Tibial nerve (tissue), 4 donors: ENCODE measurements around the gene EPM2A. TPM values are rescaled to one million over a fixed set of nuclear protein-coding genes. Genes with fewer than 3 reads are reported as not detected.

Experiments used
- DNase-seq, 2 donors: peaks; one replicate each; pipeline ENCODE4 v3.0.0-alpha.2; 2019; ENCODE audit warnings: low spot score in 2 of 2
- H3K27ac ChIP-seq, 4 donors: fragments of 200-600 bp; sonication (generic) in 3 of 4; one replicate each; pipeline ENCODE4 v1.5.1; 2017 to 2019; ENCODE audit warnings: mild to moderate bottlenecking in 1 of 4
- H3K27me3 ChIP-seq, 2 donors: fragments of 200-600 bp; sonication (generic) in 1 of 2; one replicate each; pipeline versions ENCODE4 v1.5.1 to v1.6.0; 2017 to 2019
- H3K36me3 ChIP-seq, 3 donors: fragments of 200-600 bp; sonication (generic); one replicate each; pipeline ENCODE4 v1.5.1; 2018 to 2019
- H3K4me1 ChIP-seq, 4 donors: fragments of 200-600 bp; sonication (generic) in 3 of 4; one replicate each; pipeline ENCODE4 v1.5.1; 2017 to 2019
- H3K4me3 ChIP-seq, 4 donors: fragments of 200-600 bp; sonication (generic) in 3 of 4; one replicate each; pipeline ENCODE4 v1.5.1; 2017 to 2019; ENCODE audit warnings: mild to moderate bottlenecking in 1 of 4, moderate library complexity in 1 of 4
- H3K9me3 ChIP-seq, 4 donors: fragments of 200-600 bp; sonication (generic) in 3 of 4; one replicate each; pipeline ENCODE4 v1.5.1; 2017 to 2019
- EP300 ChIP-seq, 2 donors: sonication (generic); formaldehyde crosslinking; IDR thresholded peaks; one replicate each; pipeline ENCODE4 v1.6.1; 2017; ENCODE audit warnings: antibody characterized with exemption in 2 of 2, mild to moderate bottlenecking in 1 of 2
- POLR2A ChIP-seq, 2 donors: fragments of 450-650 bp; IDR thresholded peaks; one replicate each; pipeline ENCODE4 v1.6.1; 2017; ENCODE audit warnings: antibody characterized with exemption in 2 of 2, mild to moderate bottlenecking in 2 of 2, moderate library complexity in 2 of 2
- WGBS, 2 donors: methylation state at CpG; one replicate each; pipeline ENCODE4 v1.1.5; 2018; 5-methylcytosine and 5-hydroxymethylcytosine counted together
- total RNA-seq, 4 donors: library from RNA; depleted of rRNA; stranded (reverse); fragments of >200 nt; gene quantifications; one replicate each; pipeline ENCODE4 v1.1.0, GENCODE V29; 2016
- TF ChIP-seq, protein P1 (sequence below), 5 experiments: fragments of 200-600 bp in 3 of 5; fragments of 450-650 bp in 2 of 5; sonication (generic) in 3 of 5; IDR thresholded peaks; one replicate each; pipeline ENCODE4 v1.5.1; 2016 to 2019; ENCODE audit warnings: antibody characterized with exemption in 5 of 5, mild to moderate bottlenecking in 3 of 5, moderate library complexity in 2 of 5

The EPM2A gene
- total RNA-seq, 4 donors from 2014 or later, result 14.7 to 24.9 (median 20.3) TPM

DNA sequence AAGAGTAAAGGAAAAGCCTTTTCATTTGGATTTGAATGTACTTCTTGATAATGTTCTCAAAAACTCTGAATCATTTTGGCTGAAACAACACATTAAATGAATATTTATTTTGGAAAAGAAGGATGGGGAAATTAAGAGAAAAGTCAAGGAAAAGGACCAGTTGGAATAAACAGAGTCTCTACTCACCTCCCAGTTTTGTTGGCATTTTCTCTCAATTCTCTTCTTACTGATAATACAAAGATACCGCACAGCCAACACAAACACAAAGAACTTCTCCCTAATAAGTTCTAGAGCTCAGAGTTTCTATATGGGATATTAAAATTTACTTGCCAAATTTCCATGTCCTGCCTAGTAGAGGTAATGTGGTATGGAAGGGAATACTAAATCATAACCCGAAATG lies 13.1 kb downstream of the EPM2A start:
- 74 to 81% methylated on average over 2 of the region's 2 CpGs for WGBS, 2 donors
- H3K27me3 ChIP-seq, result no peaks in the 10 kb centered on the region
- H3K27ac ChIP-seq, result no peak overlapping the region
- peaks cover 0 to 8% (median 0%) of the 10 kb centered on the region in 3 donors for H3K36me3 ChIP-seq
- no peak overlapping the region for H3K4me3 ChIP-seq
- peaks cover 0 to 12% (median 3%) of the 10 kb centered on the region in 4 donors for H3K9me3 ChIP-seq
- no peak for TF ChIP-seq EP300 (IDR thresholded peaks at IDR 0.05)
- no peak for TF ChIP-seq POLR2A (IDR thresholded peaks at IDR 0.05)
- TF ChIP-seq, protein P1, sequence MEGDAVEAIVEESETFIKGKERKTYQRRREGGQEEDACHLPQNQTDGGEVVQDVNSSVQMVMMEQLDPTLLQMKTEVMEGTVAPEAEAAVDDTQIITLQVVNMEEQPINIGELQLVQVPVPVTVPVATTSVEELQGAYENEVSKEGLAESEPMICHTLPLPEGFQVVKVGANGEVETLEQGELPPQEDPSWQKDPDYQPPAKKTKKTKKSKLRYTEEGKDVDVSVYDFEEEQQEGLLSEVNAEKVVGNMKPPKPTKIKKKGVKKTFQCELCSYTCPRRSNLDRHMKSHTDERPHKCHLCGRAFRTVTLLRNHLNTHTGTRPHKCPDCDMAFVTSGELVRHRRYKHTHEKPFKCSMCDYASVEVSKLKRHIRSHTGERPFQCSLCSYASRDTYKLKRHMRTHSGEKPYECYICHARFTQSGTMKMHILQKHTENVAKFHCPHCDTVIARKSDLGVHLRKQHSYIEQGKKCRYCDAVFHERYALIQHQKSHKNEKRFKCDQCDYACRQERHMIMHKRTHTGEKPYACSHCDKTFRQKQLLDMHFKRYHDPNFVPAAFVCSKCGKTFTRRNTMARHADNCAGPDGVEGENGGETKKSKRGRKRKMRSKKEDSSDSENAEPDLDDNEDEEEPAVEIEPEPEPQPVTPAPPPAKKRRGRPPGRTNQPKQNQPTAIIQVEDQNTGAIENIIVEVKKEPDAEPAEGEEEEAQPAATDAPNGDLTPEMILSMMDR (IDR thresholded peaks at IDR 0.05), result no peak
- H3K4me1 ChIP-seq, result no peaks in the 10 kb centered on the region
- DNase-seq, result no peak

- 98 to 99% methylated on average over 3 of the region's 3 CpGs for WGBS, 2 donors
- Histone ChIP-seq H3K27ac (no peak overlapping the region), H3K27me3 (no peaks in the 10 kb centered on the region), H3K4me1 (no peaks in the 10 kb centered on the region), H3K36me3 (peaks cover 0 to 8% (median 0%) of the 10 kb centered on the region in 3 donors), H3K9me3 (peaks cover 0 to 12% (median 3%) of the 10 kb centered on the region in 4 donors), H3K4me3 (no peak overlapping the region)
- no peak for DNase-seq
- TF ChIP-seq, protein P1 (IDR thresholded peaks at IDR 0.05), result no peak
- TF ChIP-seq EP300 (IDR thresholded peaks at IDR 0.05) (no peak), POLR2A (IDR thresholded peaks at IDR 0.05) (no peak)
Measured at GRCh38 chr6:145721144-145721543, 14.2 kb downstream of the EPM2A start.

DNA sequence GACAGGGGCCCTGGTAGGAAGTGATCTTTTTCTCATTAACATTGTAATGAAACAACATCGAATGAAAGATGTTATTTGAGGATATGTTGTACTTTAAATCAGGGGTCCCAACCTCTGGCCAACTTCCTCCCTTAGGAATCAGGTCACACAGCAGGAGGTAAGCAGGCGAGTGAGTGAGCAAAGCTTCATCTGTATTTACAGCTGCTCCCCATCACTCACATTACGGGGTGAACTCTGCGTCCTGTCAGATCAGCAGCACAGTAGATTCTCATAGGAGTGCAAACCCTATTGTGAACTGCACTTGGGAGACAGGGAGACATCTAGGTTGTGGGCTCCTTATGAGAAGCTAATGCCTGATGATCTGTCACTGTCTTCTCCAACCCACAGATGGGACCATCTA lies 19.9 kb downstream of the EPM2A start:
- TF ChIP-seq, protein P1 (IDR thresholded peaks at IDR 0.05), result no peak
- TF ChIP-seq EP300 (IDR thresholded peaks at IDR 0.05) (no peak), POLR2A (IDR thresholded peaks at IDR 0.05) (no peak)
- Histone ChIP-seq H3K9me3 (peaks cover 0 to 4% (median 2%) of the 10 kb centered on the region in 4 donors), H3K36me3 (peaks cover 0 to 28% (median 0%) of the 10 kb centered on the region in 3 donors), H3K27me3 (no peaks in the 10 kb centered on the region), H3K4me1 (no peaks in the 10 kb centered on the region), H3K4me3 (no peak overlapping the region), H3K27ac (no peak overlapping the region)
- no peak for DNase-seq
- WGBS, 2 donors, result 73 to 88% methylated on average over 4 of the region's 4 CpGs

DNA sequence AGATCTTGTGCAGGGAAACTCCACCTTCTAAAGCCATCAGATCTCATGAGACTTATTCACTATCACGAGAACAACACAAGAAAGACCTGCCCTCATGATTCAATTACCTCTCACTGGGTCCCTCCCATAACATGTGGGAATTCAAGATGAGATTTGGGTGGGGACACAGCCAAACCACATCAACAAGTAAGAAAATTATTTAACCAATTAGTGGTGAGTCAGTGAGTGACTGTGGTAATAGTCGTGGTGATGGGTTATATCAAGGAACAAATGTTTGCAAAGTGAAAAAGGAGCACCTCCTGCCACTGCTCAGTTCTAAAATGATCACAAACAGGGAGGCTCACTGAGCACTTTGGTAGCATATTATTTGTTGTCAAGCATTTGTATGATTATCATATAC lies 20.6 kb downstream of the EPM2A start:
- TF ChIP-seq POLR2A (IDR thresholded peaks at IDR 0.05) (no peak), EP300 (IDR thresholded peaks at IDR 0.05) (no peak)
- TF ChIP-seq, protein P1 (IDR thresholded peaks at IDR 0.05), result no peak
- H3K4me1 ChIP-seq, result no peaks in the 10 kb centered on the region
- peaks cover 0 to 28% (median 0%) of the 10 kb centered on the region in 3 donors for H3K36me3 ChIP-seq
- no peak overlapping the region for H3K27ac ChIP-seq
- H3K4me3 ChIP-seq, result no peak overlapping the region
- no peaks in the 10 kb centered on the region for H3K27me3 ChIP-seq
- 78 to 90% methylated on average over 2 of the region's 2 CpGs for WGBS, 2 donors
- H3K9me3 ChIP-seq, result peaks cover 0 to 4% (median 2%) of the 10 kb centered on the region in 4 donors
- DNase-seq, result no peak

DNA sequence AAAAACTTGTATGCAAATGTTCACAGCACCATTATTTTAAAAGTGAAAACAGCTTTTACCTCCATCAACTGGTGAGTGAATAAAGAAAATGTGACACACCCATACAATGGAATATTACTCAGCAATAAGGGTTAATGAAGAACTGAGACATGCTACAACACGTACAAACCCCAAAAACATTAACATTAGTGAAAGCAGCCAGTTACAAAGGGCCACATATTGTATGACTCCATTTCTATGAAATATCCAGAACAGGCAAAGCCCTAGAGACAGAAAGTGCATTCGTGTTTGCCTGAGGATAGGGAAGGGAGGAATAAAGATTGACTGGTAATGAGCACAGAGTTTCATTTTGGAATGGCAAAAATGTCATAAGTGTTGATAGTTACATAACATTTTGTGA lies 21.5 kb downstream of the EPM2A start:
- no peak overlapping the region for H3K4me3 ChIP-seq
- DNase-seq, result no peak
- peaks cover 0 to 29% (median 0%) of the 10 kb centered on the region in 3 donors for H3K36me3 ChIP-seq
- TF ChIP-seq EP300 (IDR thresholded peaks at IDR 0.05), result no peak
- no peaks in the 10 kb centered on the region for H3K4me1 ChIP-seq
- 78 to 82% methylated on average over 2 of the region's 2 CpGs for WGBS, 2 donors
- H3K27ac ChIP-seq, result no peak overlapping the region
- no peaks in the 10 kb centered on the region for H3K27me3 ChIP-seq
- peaks cover 0 to 4% (median 2%) of the 10 kb centered on the region in 4 donors for H3K9me3 ChIP-seq

DNA sequence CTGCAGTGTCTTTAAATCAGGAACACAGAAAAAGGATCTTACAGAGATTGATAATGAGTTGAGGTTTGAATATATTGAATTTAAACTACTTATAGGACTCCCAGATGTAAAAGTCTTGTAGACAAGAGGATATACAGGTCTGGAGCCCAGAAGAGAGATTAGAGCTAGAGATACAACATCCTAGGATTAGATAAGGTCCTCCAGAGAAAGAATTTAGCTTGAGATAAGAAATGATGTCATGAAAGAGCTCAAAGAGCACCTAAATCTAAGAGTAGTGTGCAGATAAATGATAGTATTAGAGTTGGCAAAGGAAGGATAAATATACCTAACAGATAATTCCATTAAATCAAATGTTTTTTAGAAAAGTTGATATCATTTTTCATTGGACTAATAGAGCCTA lies 23.9 kb downstream of the EPM2A start:
- TF ChIP-seq, protein P1 (IDR thresholded peaks at IDR 0.05), result no peak
- no peak for TF ChIP-seq EP300 (IDR thresholded peaks at IDR 0.05)
- TF ChIP-seq POLR2A (IDR thresholded peaks at IDR 0.05), result no peak
- no peaks in the 10 kb centered on the region for H3K4me1 ChIP-seq
- H3K27ac ChIP-seq, result no peak overlapping the region
- H3K27me3 ChIP-seq, result no peaks in the 10 kb centered on the region
- no peak overlapping the region for H3K4me3 ChIP-seq
- H3K36me3 ChIP-seq, result peaks cover 0 to 35% (median 0%) of the 10 kb centered on the region in 3 donors
- peaks cover 0 to 10% (median 2%) of the 10 kb centered on the region in 4 donors for H3K9me3 ChIP-seq
- no peak for DNase-seq
